Measurements from ENCODE around the gene CADPS2. TPM values are rescaled to one million over a fixed set of nuclear protein-coding genes. Genes with fewer than 3 reads are reported as not detected.

The CADPS2 gene
- total RNA-seq, 2 donors from 2014 or later: 4.3 to 11.7 TPM

DNA sequence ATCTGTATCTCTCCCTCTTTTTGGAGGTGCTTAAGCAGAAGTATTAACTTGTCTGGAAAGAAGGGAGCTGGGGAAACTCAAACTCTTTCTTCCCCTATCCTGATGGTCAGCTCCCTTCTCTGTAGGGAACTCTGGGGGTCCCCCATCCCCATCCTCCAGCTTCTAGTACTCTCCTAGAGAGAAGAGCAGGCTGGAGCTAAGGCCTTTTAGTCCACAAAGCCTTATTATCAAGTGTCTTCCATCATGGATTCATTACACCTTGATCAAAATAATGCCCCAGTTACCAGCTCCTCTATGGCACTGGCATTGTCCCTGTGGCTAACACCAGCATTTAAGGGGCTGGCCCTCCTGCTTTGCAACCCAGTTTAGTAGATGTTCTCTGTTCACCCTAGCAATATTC, 35.7 kb downstream of the CADPS2 start:
- no peaks in the 10 kb centered on the region for H3K4me1 ChIP-seq (ENCODE audit: control insufficient read depth, insufficient read depth, low read length)
- no peaks in the 10 kb centered on the region for H3K36me3 ChIP-seq (ENCODE audit: control insufficient read depth, insufficient read depth, low read length)
- no peak overlapping the region for H3K27ac ChIP-seq (ENCODE audit: low read depth, low read length)
- no peak overlapping the region for H3K9ac ChIP-seq (ENCODE audit: extremely low read depth, low read length, poor library complexity, severe bottlenecking)
- Mint-ChIP-seq H3K9me3 (peaks cover 4% of the 10 kb centered on the region), H3K36me3 (ENCODE audit: low read depth) (peaks cover 4% of the 10 kb centered on the region), H3K27ac (no peak overlapping the region), H3K4me3 (no peak overlapping the region), H3K27me3 (ENCODE audit: insufficient read depth) (no peaks in the 10 kb centered on the region), H3K4me1 (peaks cover 17% of the 10 kb centered on the region)
- H3K4me3 ChIP-seq (ENCODE audit: low read length): no peak overlapping the region
- TF ChIP-seq, protein P1, sequence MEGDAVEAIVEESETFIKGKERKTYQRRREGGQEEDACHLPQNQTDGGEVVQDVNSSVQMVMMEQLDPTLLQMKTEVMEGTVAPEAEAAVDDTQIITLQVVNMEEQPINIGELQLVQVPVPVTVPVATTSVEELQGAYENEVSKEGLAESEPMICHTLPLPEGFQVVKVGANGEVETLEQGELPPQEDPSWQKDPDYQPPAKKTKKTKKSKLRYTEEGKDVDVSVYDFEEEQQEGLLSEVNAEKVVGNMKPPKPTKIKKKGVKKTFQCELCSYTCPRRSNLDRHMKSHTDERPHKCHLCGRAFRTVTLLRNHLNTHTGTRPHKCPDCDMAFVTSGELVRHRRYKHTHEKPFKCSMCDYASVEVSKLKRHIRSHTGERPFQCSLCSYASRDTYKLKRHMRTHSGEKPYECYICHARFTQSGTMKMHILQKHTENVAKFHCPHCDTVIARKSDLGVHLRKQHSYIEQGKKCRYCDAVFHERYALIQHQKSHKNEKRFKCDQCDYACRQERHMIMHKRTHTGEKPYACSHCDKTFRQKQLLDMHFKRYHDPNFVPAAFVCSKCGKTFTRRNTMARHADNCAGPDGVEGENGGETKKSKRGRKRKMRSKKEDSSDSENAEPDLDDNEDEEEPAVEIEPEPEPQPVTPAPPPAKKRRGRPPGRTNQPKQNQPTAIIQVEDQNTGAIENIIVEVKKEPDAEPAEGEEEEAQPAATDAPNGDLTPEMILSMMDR (conservative IDR thresholded peaks at IDR 0.05): no peak
- no peaks in the 10 kb centered on the region for H3K9me3 ChIP-seq (ENCODE audit: control insufficient read depth, low read length)
- DNase-seq: no peak
- H3K27me3 ChIP-seq (ENCODE audit: control insufficient read depth, insufficient read depth, low read length, poor library complexity, severe bottlenecking): no peaks in the 10 kb centered on the region

DNA sequence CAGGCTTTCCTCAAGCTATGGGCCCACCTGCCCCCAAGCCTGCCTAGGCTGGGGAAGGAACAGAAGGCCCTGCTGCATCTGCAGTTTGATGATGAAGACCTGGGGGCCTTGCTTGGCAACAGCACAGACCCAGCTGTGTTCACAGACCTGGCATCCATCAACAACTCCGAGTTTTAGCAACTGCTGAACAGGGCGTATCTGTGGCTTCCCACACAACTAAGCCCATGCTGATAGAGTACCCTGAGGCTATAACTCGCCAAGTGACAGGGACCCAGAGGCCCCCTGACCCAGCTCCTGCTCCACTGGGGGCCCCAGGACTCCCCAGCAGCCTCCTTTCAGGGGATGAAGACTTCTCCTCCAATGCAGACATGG, 36.3 kb downstream of the CADPS2 start:
- Histone ChIP-seq H3K9ac (ENCODE audit: extremely low read depth, low read length, poor library complexity, severe bottlenecking) (no peak overlapping the region), H3K4me1 (ENCODE audit: control insufficient read depth, insufficient read depth, low read length) (no peaks in the 10 kb centered on the region), H3K27ac (ENCODE audit: low read depth, low read length) (no peak overlapping the region), H3K9me3 (ENCODE audit: control insufficient read depth, low read length) (no peaks in the 10 kb centered on the region), H3K4me3 (ENCODE audit: low read length) (no peak overlapping the region), H3K36me3 (ENCODE audit: control insufficient read depth, insufficient read depth, low read length) (no peaks in the 10 kb centered on the region), H3K27me3 (ENCODE audit: control insufficient read depth, insufficient read depth, low read length, poor library complexity, severe bottlenecking) (no peaks in the 10 kb centered on the region)
- TF ChIP-seq, protein P1 (conservative IDR thresholded peaks at IDR 0.05): no peak
- peaks cover 4% of the 10 kb centered on the region for H3K36me3 Mint-ChIP-seq (ENCODE audit: low read depth)
- no peaks in the 10 kb centered on the region for H3K27me3 Mint-ChIP-seq (ENCODE audit: insufficient read depth)
- H3K9me3 Mint-ChIP-seq: peaks cover 4% of the 10 kb centered on the region
- H3K4me3 Mint-ChIP-seq: no peak overlapping the region
- H3K4me1 Mint-ChIP-seq: peaks cover 20% of the 10 kb centered on the region
- WGBS, 2 experiments (ENCODE audit: insufficient coverage in 1 of 2, insufficient read length in 1 of 2): 95% methylated on average over 3 of the region's 3 CpGs
- no peak for DNase-seq
- no peak overlapping the region for H3K27ac Mint-ChIP-seq

DNA sequence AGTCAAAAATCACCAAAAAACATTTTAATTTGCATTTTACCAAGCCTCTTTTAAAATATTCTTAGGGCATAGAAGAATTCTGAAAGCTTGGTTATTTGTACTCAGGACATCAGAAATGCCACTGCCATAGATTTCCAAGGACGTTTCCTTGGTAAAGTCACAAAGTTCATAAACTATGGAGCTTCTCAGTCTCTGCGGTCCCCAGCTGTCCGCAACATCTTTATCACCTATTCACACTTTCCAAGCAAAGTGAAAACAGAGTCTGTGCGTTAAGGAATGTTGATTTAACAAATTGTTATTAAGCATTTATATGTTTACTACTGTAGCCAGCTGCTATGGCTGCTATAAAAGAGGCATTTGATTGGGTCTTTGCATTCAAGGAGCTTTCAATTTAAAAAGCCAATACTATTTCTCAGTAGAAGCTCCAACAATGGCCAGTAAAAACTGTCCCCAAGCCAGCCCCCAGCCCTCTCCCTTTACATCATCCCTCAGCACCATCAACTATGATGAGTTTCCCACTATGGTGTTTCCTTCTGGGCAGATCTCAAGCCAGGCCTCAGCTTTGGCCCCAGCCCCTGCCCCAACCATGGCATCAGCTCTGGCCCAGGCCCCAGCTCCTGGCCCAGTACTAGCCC, 36.8 kb downstream of the CADPS2 start:
- Mint-ChIP-seq H3K4me3 (no peak overlapping the region), H3K9me3 (peaks cover 4% of the 10 kb centered on the region), H3K27ac (no peak overlapping the region), H3K27me3 (ENCODE audit: insufficient read depth) (no peaks in the 10 kb centered on the region), H3K4me1 (peaks cover 25% of the 10 kb centered on the region), H3K36me3 (ENCODE audit: low read depth) (peaks cover 4% of the 10 kb centered on the region)
- Histone ChIP-seq H3K4me3 (ENCODE audit: low read length) (no peak overlapping the region), H3K4me1 (ENCODE audit: control insufficient read depth, insufficient read depth, low read length) (no peaks in the 10 kb centered on the region), H3K36me3 (ENCODE audit: control insufficient read depth, insufficient read depth, low read length) (no peaks in the 10 kb centered on the region), H3K9ac (ENCODE audit: extremely low read depth, low read length, poor library complexity, severe bottlenecking) (no peak overlapping the region), H3K27ac (ENCODE audit: low read depth, low read length) (no peak overlapping the region), H3K27me3 (ENCODE audit: control insufficient read depth, insufficient read depth, low read length, poor library complexity, severe bottlenecking) (no peaks in the 10 kb centered on the region), H3K9me3 (ENCODE audit: control insufficient read depth, low read length) (no peaks in the 10 kb centered on the region)
- TF ChIP-seq, protein P1 (conservative IDR thresholded peaks at IDR 0.05): no peak
- WGBS, 2 experiments (ENCODE audit: insufficient coverage in 1 of 2, insufficient read length in 1 of 2): 89 to 91% methylated on average over 1 to 4 of the region's 4 CpGs
- DNase-seq: no peak
